HepG2 (cell line): ENCODE data around the gene U2AF2. TPM values are rescaled to one million over a fixed set of nuclear protein-coding genes. Genes with fewer than 3 reads are reported as not detected.

ENCODE experiments used
- ATAC-seq: fragments of 200-7000 bp; cut with Tn5 transposase; 3 replicates; pipeline ENCODE4 v1.9.1; 2020; ENCODE audit warnings: mild to moderate bottlenecking, moderate library complexity
- BruUV-seq: library from RNA; stranded (reverse); fragments of 400-500 nt; replicated peaks from 2 replicates; lab custom pipeline; 2021; lab: Mats Ljungman, UMichigan
- CTCF ChIA-PET: fragments of 300-600 bp; formaldehyde crosslinking; extraction: SDS; loops from one replicate; lab custom pipeline; 2021; ENCODE audit warnings: low total read pairs, inconsistent platforms, low intra/inter-chr PET ratio; lab: Yijun Ruan, JAX
- POLR2A ChIA-PET: fragments of 350-600 bp; sonication (Branson Sonifier 250); formaldehyde crosslinking; loops from one replicate; lab custom pipeline; 2020; ENCODE audit warnings: antibody characterized with exemption, inconsistent platforms; lab: Yijun Ruan, JAX
- DNase-seq: peaks from one replicate; pipeline ENCODE4 v3.0.0-alpha.2; 2015; ENCODE audit warnings: low spot score
- FAIRE-seq: peaks from 3 replicates; lab custom pipeline; 2011; peaks lifted over from hg19 to GRCh38; lab: Jason Lieb, UNC
- H2AFZ ChIP-seq: one replicate; pipeline ENCODE4 v1.6.1; 2011; ENCODE audit warnings: low read length, inconsistent platforms
- H3K27ac ChIP-seq: fragments of 300-600 bp; 3 replicates; pipeline ENCODE4 v1.8.0; 2011; ENCODE audit warnings: mixed run types, mild to moderate bottlenecking, mixed read lengths, low read length, inconsistent platforms; ENCODE audit not compliant: insufficient read depth; ENCODE audit errors: extremely low read length
- H3K27me3 ChIP-seq, 2 experiments: fragments of 200-600 bp in 1 of 2; 2 replicates in 1 of 2; 3 replicates in 1 of 2; pipeline versions ENCODE4 v1.6.0 to v1.8.0; 2011; ENCODE audit warnings: low read length in 2 of 2, mild to moderate bottlenecking in 2 of 2, moderate library complexity in 2 of 2, inconsistent platforms in 1 of 2; ENCODE audit not compliant: insufficient read depth in 2 of 2, control insufficient read depth in 1 of 2
- H3K36me3 ChIP-seq, 2 experiments: fragments of 200-600 bp in 1 of 2; replicated peaks in 1 of 2; 2 replicates in 1 of 2; 3 replicates in 1 of 2; pipeline versions ENCODE4 v1.5.1 to v1.8.0; 2011; ENCODE audit warnings: low read length in 2 of 2, inconsistent platforms in 1 of 2; ENCODE audit not compliant: insufficient read depth in 2 of 2, control insufficient read depth in 1 of 2
- H3K4me1 ChIP-seq: 2 replicates; pipeline ENCODE4 v1.5.1; 2012; ENCODE audit warnings: low read length, inconsistent platforms; ENCODE audit not compliant: insufficient read depth
- H3K4me2 ChIP-seq: 2 replicates; pipeline ENCODE4 v1.6.0; 2011; ENCODE audit warnings: low read depth, low read length, inconsistent platforms
- H3K4me3 ChIP-seq, 3 experiments: fragments of 200-600 bp in 1 of 3; sonication (generic), shearing (Covaris generic) in 1 of 3; replicated peaks in 1 of 3; 2 replicates each; pipeline ENCODE4 v1.5.1; 2011 to 2016; ENCODE audit warnings: low read length in 3 of 3, inconsistent platforms in 2 of 3, low read depth in 2 of 3, mild to moderate bottlenecking in 2 of 3, control low read depth in 1 of 3, mixed read lengths in 1 of 3; ENCODE audit not compliant: insufficient read depth in 1 of 3
- H3K79me2 ChIP-seq: one replicate; pipeline ENCODE4 v1.6.1; 2011; ENCODE audit warnings: low read length, inconsistent platforms; ENCODE audit not compliant: insufficient read depth
- H3K9ac ChIP-seq: 2 replicates; pipeline ENCODE4 v1.6.0; 2011; ENCODE audit warnings: mild to moderate bottlenecking, low read depth, low read length, inconsistent platforms; ENCODE audit not compliant: insufficient read depth
- H3K9me3 ChIP-seq: 2 replicates; pipeline ENCODE4 v1.5.1; 2012; ENCODE audit warnings: mild to moderate bottlenecking, low read length
- H4K20me1 ChIP-seq: 2 replicates; pipeline ENCODE4 v1.6.0; 2011; ENCODE audit warnings: inconsistent platforms, mild to moderate bottlenecking, low read length, moderate library complexity; ENCODE audit not compliant: insufficient read depth
- EEA1 ChIP-seq: sonication (generic); formaldehyde crosslinking; IDR thresholded peaks from 2 replicates; pipeline ENCODE4 v1.5.1; 2020; ENCODE audit warnings: mild to moderate bottlenecking, missing genetic modification reagents, borderline replicate concordance
- GZF1 ChIP-seq: sonication (generic); formaldehyde crosslinking; IDR thresholded peaks from 2 replicates; pipeline ENCODE4 v1.5.1; 2020; ENCODE audit warnings: mild to moderate bottlenecking, missing genetic modification reagents
- KAT2B ChIP-seq: fragments of 150-350 bp; IDR thresholded peaks from 2 replicates; pipeline ENCODE4 v1.6.1; 2014; ENCODE audit warnings: low read depth, low read length, borderline replicate concordance
- KDM4B ChIP-seq: sonication (generic); formaldehyde crosslinking; IDR thresholded peaks from 2 replicates; pipeline ENCODE4 v1.4.0; 2020; ENCODE audit warnings: missing genetic modification reagents
- ZFYVE20 ChIP-seq: sonication (generic); formaldehyde crosslinking; IDR thresholded peaks from 2 replicates; pipeline ENCODE4 v1.8.0; 2023; ENCODE audit warnings: low read depth, mild to moderate bottlenecking, moderate library complexity, missing genetic modification reagents, borderline replicate concordance
- ZNF292 ChIP-seq: sonication (generic); formaldehyde crosslinking; IDR thresholded peaks from 2 replicates; pipeline ENCODE4 v1.8.1; 2022; ENCODE audit warnings: mild to moderate bottlenecking, low read depth, missing genetic modification reagents, borderline replicate concordance
- ZNF33A ChIP-seq: sonication (generic); formaldehyde crosslinking; IDR thresholded peaks from 2 replicates; pipeline ENCODE4 v1.5.1; 2020; ENCODE audit warnings: missing genetic modification reagents, mild to moderate bottlenecking, moderate library complexity, borderline replicate concordance
- ZNF747 ChIP-seq: sonication (generic); formaldehyde crosslinking; IDR thresholded peaks from 2 replicates; pipeline ENCODE4 v1.8.1; 2023; ENCODE audit warnings: missing genetic modification reagents, mild to moderate bottlenecking, borderline replicate concordance
- ZNF773 ChIP-seq: sonication (generic); formaldehyde crosslinking; IDR thresholded peaks from 2 replicates; pipeline ENCODE4 v1.4.0; 2020; ENCODE audit warnings: missing genetic modification reagents, borderline replicate concordance
- ZNF841 ChIP-seq: sonication (generic); formaldehyde crosslinking; IDR thresholded peaks from 2 replicates; pipeline ENCODE4 v1.8.1; 2023; ENCODE audit warnings: missing genetic modification reagents, borderline replicate concordance
- WGBS: methylation state at CpG from one replicate; pipeline ENCODE4 v1.1.6; 2017; ENCODE audit warnings: low lambda C conversion rate; 5-methylcytosine and 5-hydroxymethylcytosine counted together
- in situ Hi-C: cut with HindIII; loops from 2 replicates; pipeline ENCODE4 v1.10.0; 2017; ENCODE audit warnings: low pct_unique_long_range_greater_than_20kb; ENCODE audit not compliant: extremely low pct_ligation_motif_present
- intact Hi-C: fragments of 100-400 bp; cut with micrococcal nuclease; formaldehyde crosslinking; loops from one replicate; pipeline ENCODE4 v1.10.0; 2022; ENCODE audit not compliant: unreplicated experiment
- polyA plus RNA-seq, 8 experiments: library from polyadenylated mRNA; depleted of rRNA in 3 of 8; stranded (reverse) in 7 of 8; unstranded in 1 of 8; fragments of >200 nt; fragmentation: Illumina TruSeq in 4 of 8; extraction: Trizol in 4 of 8; gene quantifications; 2 replicates each; pipeline versions ENCODE4 v1.2.1 to v1.2.3, GENCODE V29; 2011 to 2016; ENCODE audit warnings: low read depth in 4 of 8, missing spikeins in 1 of 8, mixed read lengths in 1 of 8; ENCODE audit not compliant: insufficient read depth in 1 of 8
- total RNA-seq, 5 experiments: library from RNA; depleted of rRNA; stranded (reverse); fragments of >200 nt; fragmentation: Illumina TruSeq; extraction: Trizol; gene quantifications; 2 replicates each; pipeline ENCODE4 v1.2.3, GENCODE V29; 2016; ENCODE audit warnings: low read depth in 1 of 5
- TF ChIP-seq, protein P1 (sequence below): sonication (generic); formaldehyde crosslinking; IDR thresholded peaks from 2 replicates; pipeline ENCODE4 v1.4.0; 2020; ENCODE audit warnings: mild to moderate bottlenecking, missing genetic modification reagents, borderline replicate concordance
- TF ChIP-seq, protein P2 (sequence below), 2 experiments: sonication (generic) in 1 of 2; formaldehyde crosslinking in 1 of 2; IDR thresholded peaks; 2 replicates each; pipeline versions ENCODE4 v1.4.0 to v1.6.1; 2016 to 2020; ENCODE audit warnings: borderline replicate concordance in 1 of 2, low read depth in 1 of 2, mild to moderate bottlenecking in 1 of 2, missing genetic modification reagents in 1 of 2

U2AF2 gene
- total and polyA plus RNA-seq, 2 of the 13 experiments (the other 11 are each of a cell fraction or from before 2014, with no cell fraction given): 84.3 to 124 TPM

DNA sequence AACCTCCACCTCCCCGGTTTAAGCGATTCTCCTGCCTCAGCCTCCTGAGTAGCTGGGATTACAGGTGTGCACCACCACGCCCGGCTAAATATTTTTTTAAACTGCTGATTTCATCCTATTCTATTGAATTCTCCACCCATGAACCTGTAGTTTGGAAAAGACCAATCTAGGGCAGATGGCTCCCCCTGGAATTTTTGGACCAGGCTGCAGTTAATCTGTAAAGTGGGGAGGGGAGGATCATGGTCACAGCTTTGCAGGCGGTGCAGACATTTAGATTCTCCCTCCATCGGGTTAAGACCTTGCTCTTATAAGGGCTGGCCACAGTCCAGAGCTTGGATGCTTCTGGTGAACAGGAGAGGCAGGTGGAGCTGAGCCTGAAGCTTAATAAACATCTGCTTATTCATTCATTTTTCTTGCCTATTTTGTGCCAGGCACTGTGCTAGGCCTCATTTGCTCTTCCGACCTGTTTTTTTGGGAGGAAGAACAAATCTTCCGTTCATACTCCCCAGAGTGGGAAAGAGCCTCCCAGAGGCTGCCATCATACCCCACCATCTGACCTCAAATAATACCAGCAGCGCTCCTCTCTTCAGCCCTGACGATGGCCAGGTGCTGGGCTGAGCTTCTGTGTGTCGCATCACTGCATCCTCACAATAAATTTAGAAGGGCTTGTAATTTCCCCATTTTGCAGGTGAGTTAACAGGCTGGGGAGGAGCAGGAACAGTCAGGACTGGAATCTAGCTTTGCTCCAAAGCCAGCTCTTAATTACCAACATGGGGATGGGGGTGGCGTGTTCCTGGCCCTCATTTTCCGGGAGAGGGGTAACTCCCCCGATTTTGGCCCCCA is 7.7 kb upstream of the U2AF2 start:
- no peak for ATAC-seq
- CTCF ChIA-PET: no interaction called here
- FAIRE-seq: no peak
- H3K4me3 ChIP-seq: peak overlapping the region; percentile 78 to 96 (median 96)
- POLR2A ChIA-PET: interaction anchor here (0.7 to 1.1 kb wide), 5 partner anchors 9 to 185 kb away, joined by 3 to 5 read pairs (median 4); partner anchors contain the start of gene ZNF628
- H2AFZ ChIP-seq: no peak overlapping the region
- peaks cover 51% of the 10 kb centered on the region for H3K4me1 ChIP-seq
- H3K27me3 ChIP-seq: no peaks in the 10 kb centered on the region; a peak in 1 of 5 replicates
- WGBS: 76% methylated on average over 11 of the region's 14 CpGs
- in situ Hi-C loops (no loop called here), intact Hi-C loops (no loop called here)
- peak overlapping the region; percentile 82 for H3K4me2 ChIP-seq
- H3K9ac ChIP-seq: peak overlapping the region; percentile 86
- DNase-seq: no peak
- BruUV-seq: no TSS peak
- H3K27ac ChIP-seq: peak overlapping the region; percentile 76
- H3K79me2 ChIP-seq: peaks cover 34% of the 10 kb centered on the region
- peaks cover 0 to 10% of the 10 kb centered on the region in 2 experiments; a peak in 2 of 5 replicates for H3K36me3 ChIP-seq
- H3K9me3 ChIP-seq: no peaks in the 10 kb centered on the region
- no peaks in the 10 kb centered on the region for H4K20me1 ChIP-seq
- TF ChIP-seq ZFYVE20 (CRISPR knock-in tag) (0 out of 2 replicates have a peak, but pooled peaks have one; percentile 24), ZNF773 (CRISPR knock-in tag) (no peak), KAT2B (no peak), GZF1 (CRISPR knock-in tag) (no peak), ZNF292 (CRISPR knock-in tag) (no peak), ZNF747 (no peak), ZNF33A (CRISPR knock-in tag) (no peak), ZNF841 (CRISPR knock-in tag) (no peak), EEA1 (CRISPR knock-in tag) (no peak), KDM4B (CRISPR knock-in tag) (no peak)
- TF ChIP-seq, protein P1, sequence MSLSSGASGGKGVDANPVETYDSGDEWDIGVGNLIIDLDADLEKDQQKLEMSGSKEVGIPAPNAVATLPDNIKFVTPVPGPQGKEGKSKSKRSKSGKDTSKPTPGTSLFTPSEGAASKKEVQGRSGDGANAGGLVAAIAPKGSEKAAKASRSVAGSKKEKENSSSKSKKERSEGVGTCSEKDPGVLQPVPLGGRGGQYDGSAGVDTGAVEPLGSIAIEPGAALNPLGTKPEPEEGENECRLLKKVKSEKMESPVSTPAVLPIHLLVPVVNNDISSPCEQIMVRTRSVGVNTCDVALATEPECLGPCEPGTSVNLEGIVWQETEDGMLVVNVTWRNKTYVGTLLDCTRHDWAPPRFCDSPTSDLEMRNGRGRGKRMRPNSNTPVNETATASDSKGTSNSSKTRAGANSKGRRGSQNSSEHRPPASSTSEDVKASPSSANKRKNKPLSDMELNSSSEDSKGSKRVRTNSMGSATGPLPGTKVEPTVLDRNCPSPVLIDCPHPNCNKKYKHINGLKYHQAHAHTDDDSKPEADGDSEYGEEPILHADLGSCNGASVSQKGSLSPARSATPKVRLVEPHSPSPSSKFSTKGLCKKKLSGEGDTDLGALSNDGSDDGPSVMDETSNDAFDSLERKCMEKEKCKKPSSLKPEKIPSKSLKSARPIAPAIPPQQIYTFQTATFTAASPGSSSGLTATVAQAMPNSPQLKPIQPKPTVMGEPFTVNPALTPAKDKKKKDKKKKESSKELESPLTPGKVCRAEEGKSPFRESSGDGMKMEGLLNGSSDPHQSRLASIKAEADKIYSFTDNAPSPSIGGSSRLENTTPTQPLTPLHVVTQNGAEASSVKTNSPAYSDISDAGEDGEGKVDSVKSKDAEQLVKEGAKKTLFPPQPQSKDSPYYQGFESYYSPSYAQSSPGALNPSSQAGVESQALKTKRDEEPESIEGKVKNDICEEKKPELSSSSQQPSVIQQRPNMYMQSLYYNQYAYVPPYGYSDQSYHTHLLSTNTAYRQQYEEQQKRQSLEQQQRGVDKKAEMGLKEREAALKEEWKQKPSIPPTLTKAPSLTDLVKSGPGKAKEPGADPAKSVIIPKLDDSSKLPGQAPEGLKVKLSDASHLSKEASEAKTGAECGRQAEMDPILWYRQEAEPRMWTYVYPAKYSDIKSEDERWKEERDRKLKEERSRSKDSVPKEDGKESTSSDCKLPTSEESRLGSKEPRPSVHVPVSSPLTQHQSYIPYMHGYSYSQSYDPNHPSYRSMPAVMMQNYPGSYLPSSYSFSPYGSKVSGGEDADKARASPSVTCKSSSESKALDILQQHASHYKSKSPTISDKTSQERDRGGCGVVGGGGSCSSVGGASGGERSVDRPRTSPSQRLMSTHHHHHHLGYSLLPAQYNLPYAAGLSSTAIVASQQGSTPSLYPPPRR (CRISPR knock-in tag): no peak
- TF ChIP-seq, protein P2, sequence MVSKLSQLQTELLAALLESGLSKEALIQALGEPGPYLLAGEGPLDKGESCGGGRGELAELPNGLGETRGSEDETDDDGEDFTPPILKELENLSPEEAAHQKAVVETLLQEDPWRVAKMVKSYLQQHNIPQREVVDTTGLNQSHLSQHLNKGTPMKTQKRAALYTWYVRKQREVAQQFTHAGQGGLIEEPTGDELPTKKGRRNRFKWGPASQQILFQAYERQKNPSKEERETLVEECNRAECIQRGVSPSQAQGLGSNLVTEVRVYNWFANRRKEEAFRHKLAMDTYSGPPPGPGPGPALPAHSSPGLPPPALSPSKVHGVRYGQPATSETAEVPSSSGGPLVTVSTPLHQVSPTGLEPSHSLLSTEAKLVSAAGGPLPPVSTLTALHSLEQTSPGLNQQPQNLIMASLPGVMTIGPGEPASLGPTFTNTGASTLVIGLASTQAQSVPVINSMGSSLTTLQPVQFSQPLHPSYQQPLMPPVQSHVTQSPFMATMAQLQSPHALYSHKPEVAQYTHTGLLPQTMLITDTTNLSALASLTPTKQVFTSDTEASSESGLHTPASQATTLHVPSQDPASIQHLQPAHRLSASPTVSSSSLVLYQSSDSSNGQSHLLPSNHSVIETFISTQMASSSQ (IDR thresholded peaks at IDR 0.05; ENCODE audit: low read depth): no peak
- TF ChIP-seq, protein P2 (CRISPR knock-in tag; IDR thresholded peaks at IDR 0.05; ENCODE audit: borderline replicate concordance): no peak
